HG03064 (cell line): ENCODE results near the gene RPS27L.
"Not testable (repeated sequence)": the region's sequence is repeated elsewhere in the genome, so short reads cannot be mapped to it uniquely, and the experiment has no call there.

ENCODE experiments used
- ATAC-seq: cut with Tn5 transposase; IDR thresholded peaks from one replicate; pipeline ENCODE4 v1.9.1; 2021; ENCODE audit warnings: low read depth; ENCODE audit not compliant: unreplicated experiment

RPS27L gene

DNA sequence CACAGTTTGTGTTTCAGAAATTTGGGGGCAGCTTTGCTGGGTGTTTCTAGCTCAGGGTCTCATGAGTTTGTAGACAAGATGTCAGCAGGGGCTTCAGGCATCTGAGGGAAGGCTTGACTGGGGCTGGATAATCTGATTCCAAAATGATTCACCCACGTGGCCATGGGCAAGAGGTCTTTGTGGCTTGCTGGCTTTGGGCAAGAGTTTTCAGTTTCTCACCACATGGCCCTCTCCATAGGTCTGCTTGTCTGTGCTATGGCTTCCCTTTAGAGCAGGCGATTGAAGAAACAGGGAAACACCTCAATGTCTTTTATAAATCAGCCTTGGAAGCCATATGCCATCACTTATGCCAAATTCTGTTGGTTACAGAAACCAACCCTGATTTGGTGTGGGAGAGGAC, 11.9 kb downstream of the RPS27L start:
- no peak for ATAC-seq

GRCh38 chr15:63140936-63141335, 16.3 kb downstream of the RPS27L start:
- no peak for ATAC-seq

- ATAC-seq: no peak
Measured at GRCh38 chr15:63136742-63137141, 20.5 kb downstream of the RPS27L start.

- ATAC-seq: no peak
Measured at GRCh38 chr15:63135804-63136203, 21.5 kb downstream of the RPS27L start.

DNA sequence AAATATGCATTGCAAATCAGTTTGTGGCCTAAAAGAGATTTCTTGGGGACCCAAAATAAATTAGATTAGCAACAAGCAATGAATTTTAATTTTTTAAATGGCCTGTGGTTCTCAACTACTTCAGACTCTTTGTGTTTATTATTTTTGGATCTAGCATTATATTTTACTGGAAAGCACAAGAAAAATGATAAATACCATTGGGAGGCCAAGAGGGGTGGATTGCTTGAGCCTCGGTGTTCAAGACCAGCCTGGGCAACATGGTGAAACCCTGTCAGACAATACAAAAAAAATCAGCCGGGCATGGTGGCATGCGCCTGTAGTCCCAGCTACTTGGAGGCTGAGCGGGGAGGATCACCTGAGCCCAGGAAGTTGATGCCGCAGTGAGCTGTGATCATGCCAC, 22.0 kb downstream of the RPS27L start:
- ATAC-seq: no peak

GRCh38 chr15:63134245-63134985, 22.9 kb downstream of the RPS27L start:
- ATAC-seq: no peak

DNA sequence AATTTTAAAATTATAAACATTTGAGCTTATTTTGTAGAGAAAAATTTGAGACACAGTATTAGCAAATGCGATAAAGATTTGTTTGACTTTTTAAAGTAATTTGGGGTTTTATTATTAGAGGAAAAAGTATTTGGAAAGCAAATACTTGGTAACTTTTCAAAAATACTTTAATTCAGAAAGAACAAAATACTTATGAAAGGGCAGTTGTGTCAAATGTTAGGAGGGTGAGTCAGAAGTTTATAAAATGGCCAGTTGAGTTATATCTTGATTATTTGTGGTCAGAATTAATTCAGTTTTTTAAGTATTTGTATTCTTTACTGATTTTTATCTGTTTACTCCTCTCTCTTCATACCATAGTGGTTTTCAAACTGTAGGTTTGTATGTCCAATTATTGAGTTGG, 23.5 kb downstream of the RPS27L start:
- no peak for ATAC-seq

DNA sequence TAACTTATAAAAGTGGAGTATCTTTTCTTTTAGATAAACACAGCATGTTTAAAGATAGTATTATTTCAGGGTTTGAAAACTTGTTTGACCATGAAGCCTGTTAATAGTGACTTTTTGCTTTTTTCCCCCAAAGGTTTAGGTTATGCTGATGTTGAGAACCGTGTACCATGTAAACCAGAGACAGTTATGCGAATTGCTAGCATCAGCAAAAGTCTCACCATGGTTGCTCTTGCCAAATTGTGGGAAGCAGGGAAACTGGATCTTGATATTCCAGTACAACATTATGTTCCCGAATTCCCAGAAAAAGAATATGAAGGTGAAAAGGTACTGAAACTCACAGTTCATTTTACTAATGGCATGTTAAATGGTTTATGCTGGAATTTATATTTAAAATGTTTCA, 30.6 kb downstream of the RPS27L start:
- no peak for ATAC-seq

DNA sequence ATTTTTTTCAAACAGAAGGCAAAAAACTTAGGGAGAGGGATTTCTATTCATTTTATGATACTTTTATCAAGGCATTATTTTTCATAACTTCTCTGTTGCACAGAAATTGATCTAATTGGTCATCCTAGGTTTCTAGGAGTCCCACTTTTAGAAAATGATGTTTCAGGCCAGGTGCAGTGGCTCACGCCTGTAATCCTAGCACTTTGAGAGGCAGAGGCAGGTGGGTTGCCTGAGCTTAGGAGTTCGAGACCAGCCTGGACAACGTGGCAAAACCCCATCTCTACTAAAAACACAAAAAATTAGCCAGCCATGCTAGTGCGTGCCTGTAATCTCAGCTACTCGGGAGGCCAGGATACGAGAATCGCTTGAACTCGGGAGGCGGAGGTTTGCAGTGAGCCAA, 32.8 kb downstream of the RPS27L start:
- no peak for ATAC-seq

DNA sequence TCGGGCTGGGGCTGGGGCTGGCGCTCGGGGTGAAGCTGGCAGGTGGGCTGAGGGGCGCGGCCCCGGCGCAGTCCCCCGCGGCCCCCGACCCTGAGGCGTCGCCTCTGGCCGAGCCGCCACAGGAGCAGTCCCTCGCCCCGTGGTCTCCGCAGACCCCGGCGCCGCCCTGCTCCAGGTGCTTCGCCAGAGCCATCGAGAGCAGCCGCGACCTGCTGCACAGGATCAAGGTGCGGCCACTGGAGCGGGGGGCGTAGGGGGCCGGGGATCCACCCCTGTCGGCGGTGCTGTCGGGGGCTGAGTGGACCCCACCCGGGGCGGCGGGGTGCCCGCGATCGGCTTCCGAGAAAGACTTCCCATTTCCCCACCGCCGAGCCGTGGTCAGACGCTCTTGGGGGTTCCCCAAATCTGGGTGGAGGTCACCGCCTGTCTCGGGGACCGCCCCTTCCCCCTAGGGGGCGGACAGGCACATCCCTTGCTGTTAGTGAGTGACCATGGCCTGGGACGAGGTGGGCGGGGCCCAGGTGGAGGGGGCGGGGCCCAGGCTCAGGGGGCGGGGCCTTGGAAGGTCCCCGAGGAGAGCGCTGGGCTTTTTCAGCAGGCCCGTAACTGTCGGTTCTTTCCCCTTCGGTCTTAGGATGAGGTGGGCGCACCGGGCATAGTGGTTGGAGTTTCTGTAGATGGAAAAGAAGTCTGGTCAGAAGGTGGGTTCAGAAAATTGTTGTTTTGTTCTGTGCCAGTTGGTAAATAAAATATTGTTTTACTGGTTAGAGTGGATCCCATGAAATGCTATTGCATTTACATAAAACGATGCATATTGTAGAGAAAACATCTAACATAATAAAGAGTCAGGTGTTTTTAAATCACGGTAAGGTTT, 35.0 kb downstream of the RPS27L start:
- peak; percentile 70 for ATAC-seq

DNA sequence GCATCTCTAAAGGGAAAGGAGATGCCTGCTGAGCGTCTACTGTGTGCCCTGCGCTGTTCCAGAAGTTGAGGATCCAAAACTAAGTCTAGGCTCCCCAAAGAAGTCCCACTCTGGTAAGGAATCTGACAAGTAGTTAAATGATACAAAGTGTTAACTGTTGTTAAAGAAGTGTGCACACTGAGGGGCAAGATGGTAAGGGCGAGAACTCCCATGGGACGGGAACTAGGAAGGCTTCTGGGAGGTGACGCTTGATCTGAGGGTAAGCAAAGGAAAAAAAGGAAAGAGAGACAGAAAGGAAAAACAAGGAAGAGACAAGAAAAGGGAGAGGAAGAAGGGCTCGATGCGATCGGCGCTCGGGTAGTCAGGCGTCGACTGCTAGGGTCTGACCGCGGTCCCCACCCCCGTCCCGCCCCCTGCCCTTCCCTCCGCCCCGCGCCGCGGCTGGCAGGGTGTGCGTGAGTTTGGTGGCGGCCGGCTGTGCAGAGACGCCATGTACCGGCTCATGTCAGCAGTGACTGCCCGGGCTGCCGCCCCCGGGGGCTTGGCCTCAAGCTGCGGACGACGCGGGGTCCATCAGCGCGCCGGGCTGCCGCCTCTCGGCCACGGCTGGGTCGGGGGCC, 35.8 kb downstream of the RPS27L start, which contains the start of gene LACTB:
TSS of gene LACTB (plus strand) at position 480 of the 620 bp plus-strand sequence. CDS start at position 491, 11 bp downstream.
- ATAC-seq: peak; percentile 80

DNA sequence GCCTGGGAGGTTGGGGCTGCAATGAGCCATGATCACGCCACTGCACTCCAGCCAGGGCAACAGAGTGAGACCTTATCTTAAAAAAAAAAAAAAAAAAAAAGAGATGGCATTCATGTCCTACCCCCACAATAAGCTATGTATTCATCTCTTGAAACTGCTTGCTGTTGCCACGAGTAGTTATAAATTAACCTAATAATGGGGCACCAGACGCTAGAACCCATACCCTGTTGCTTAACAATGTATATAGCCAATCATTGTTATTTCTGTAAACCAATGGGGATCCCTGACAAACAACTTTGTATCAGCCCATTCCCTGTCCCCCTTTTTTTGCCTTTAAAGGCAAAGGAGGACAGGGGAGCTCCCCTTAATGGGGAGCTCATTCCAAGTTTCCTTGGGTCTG, 38.4 kb downstream of the RPS27L start:
- no peak for ATAC-seq

DNA sequence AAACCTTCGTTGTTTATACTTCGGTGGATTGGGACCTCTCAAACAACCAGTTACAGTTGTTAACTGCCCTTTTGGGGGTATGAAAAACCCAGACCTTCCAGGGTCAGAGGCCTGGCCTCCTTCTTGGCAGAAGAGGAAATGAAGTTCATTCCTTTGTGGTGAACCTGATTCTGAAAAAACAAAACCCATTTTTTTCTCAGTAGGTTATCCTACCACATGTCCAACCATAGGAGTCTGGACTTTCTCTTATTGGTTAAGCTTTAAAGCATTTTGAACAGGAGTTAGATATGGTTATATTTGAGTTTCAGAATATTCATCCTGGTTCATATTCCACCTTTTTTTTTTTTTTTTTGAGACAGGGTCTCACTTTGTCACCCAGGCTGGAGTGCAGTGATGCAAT, 42.8 kb downstream of the RPS27L start:
- no peak for ATAC-seq

GRCh38 chr15:63112871-63113270, 44.4 kb downstream of the RPS27L start:
- ATAC-seq: no peak

- no peak for ATAC-seq
Measured at GRCh38 chr15:63111481-63111880, 45.8 kb downstream of the RPS27L start.

DNA sequence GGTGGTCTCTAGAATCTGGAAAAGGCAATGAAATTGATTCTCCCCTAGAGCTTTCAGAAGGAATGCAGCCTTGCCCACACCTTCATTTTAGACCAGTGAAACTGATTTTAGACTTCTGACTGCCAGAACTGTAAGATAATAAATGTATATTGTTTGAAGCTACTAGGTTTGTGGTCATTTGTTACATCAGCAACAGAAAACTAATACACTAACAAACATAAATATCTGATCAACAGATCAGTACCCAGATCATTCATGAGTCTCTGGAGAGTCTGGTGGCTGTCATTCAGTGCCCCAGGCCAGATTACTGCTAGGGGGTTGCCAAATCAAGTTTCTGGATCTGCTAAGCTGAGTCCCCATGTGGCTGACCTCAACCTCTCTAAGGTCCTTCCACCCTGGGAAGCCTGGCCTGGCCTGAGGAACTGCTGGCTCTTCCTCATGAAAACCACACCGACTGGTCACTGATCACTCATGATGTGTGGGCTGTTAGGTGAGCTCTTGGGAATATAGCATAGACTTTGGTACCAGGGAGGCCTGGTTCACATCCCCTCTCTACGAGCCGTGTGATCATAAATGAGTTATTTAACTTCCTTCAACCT, 46.8 kb downstream of the RPS27L start:
- ATAC-seq: no peak

- no peak for ATAC-seq
Measured at GRCh38 chr15:63109920-63110319, 47.4 kb downstream of the RPS27L start.

GRCh38 chr15:63109498-63109897, 47.8 kb downstream of the RPS27L start:
- no peak for ATAC-seq

- ATAC-seq: no peak
Measured at GRCh38 chr15:63107895-63108546, 49.3 kb downstream of the RPS27L start.

DNA sequence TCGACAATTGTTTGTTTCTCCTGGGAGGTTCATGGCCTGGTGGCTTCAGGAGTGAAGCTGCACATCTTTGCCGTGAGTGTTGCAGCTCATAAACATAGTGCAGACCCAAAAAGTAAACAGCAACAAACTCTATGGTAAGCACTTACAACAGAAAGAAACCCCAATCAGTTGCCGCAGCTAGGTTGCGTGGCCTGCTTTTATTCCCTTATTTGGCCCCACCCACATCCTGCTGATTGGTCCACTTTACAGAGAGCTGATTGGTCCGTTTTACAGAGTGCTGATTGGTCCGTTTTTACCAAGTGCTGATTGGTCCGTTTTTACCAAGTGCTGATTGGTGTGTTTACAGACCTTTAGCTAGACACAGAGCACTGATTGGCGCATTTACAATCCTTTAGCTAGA, 51.9 kb downstream of the RPS27L start:
- ATAC-seq: not testable (repeated sequence)
